NCI-H2196 treated with DMSO at 0.1 percent for 48 hours (cell line): ENCODE measurements around the gene NAE1.
A peak's percentile ranks its signal among the peaks of the same experiment; 100 is the strongest.

Experiments used
- DNase-seq: peaks from one replicate; lab custom pipeline; 2025; ENCODE audit not compliant: unreplicated experiment; lab: John Stamatoyannopoulos, UW

Gene NAE1

DNA sequence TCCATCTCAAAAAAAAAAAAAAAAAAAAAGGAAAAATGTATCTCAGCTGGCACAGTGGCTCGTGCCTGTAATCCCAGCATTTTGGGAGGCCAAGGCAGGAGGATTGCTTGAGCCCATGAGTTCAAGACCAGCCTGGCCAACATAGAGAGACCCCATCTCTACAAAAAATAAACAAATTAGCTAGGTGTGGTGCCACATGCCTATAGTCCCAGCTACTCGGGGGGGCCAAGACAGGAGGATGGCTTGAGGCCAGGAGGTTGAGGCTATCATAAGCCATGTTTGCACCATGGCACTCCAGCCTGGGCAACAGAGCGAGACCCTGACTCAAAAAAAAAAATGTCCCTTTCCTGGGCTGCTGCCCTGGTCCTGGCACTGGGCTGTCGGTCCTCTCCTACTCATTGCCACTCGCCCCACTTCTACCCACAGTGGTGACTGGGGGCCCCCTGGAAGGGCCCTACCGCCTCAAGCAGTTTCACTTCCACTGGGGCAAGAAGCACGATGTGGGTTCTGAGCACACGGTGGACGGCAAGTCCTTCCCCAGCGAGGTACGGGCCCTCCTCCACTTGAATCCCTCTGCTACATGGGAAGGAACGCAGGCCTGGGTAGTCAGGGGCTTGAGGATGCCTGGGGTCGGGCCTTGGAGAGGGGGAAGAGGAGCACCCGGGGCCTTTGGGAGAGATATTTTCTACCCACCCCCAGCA lies 19.5 kb upstream of the NAE1 start:
- DNase-seq = no peak

DNA sequence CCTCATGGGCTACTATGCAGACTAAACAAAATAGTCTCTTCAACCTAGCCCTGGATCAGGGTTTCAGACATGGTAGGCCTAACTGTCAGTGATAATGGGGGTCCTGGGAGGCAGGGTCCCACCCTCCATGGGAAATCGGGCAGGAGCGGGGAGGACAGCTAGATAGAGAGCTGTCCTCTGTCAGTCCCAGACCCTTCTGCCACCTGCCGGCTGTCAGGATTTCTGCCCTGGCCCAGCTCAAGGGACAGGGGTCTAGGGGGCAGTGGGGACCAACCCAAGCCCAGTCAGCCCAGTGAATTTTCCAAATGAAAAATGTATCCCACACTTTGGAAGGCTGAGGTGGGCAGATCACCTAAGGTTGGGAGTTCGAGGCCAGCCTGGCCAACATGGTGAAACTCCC lies 18.8 kb upstream of the NAE1 start:
- DNase-seq = no peak

DNA sequence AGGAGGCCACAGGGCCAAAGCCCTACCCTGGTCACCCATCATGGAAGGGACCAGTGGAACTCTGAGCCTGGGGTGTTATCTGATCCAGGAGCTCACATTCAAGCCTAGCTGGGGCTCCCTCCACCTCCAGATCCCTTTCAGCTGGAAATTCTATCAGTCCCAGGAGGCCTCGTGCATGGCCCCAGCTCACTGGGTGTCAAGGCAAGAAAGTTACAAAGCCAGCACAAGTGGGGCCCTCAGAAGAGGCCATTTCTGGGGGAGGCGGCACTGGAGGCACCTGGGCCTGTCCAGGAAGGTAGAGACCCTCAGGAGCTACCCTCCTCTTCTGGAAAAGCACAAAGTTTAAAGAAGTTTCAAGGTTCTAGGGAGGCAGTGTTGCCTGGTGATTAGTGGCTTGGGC lies 18.2 kb upstream of the NAE1 start:
- DNase-seq = no peak

DNA sequence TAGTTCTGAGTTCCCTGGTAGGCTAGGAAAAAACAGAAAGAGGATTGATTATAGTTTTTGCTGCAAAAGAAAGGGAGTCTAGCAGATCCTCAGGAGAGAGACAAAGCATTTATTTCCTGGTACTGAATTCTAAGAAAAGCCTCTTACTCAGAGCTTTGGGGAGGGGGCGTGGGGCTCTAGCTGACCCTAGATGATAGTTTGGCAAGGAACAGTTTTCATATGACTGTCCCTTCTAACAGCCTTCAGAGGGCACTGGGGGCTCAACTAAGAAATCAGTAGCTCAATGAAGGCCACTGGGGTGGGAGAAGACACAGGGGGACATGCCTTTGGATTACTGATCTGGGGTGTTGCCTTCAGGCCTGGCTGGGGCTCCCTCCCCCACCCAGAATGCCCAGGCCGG lies 17.4 kb upstream of the NAE1 start:
- DNase-seq = no peak

DNA sequence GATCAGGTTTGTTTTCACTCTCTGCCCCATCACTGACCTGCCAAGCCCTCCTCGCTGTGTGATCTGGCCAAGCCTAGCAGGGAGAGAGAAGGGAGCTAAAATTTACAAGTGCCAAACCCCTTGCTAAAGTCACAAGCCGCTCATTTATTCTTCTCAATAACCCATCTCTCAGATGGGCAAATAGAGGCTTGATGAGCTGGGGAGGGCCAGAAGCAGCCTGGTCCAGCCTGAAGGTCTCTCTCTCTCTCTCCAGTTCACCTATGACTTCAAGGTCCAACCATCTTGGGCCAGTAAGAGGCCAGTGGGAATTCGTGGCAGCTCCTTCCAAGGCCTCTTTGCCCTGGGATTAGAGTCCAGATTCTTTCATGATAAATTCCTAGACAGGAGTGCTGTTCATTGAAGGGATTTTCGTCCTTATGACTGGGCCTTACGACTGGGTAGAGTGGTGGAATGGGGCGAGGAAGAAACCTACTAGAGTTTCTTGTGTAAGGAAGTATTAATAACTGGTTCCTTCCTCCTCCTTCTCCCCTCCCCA lies 16.8 kb upstream of the NAE1 start:
- DNase-seq = no peak

DNA sequence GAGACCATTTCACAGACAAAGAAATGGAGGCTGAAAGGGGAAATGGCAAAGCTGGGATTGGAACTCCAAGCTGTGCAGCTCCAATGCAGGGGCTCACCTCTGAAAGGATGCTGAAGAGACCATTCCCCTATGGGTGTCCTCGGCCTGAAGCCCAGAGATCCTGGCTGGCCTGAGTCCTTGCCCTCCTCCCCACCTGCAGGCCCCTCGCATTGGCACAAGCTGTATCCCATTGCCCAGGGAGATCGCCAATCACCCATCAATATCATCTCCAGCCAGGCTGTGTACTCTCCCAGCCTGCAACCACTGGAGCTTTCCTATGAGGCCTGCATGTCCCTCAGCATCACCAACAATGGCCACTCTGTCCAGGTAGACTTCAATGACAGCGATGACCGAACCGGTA lies 16.1 kb upstream of the NAE1 start:
- DNase-seq = no peak

DNA sequence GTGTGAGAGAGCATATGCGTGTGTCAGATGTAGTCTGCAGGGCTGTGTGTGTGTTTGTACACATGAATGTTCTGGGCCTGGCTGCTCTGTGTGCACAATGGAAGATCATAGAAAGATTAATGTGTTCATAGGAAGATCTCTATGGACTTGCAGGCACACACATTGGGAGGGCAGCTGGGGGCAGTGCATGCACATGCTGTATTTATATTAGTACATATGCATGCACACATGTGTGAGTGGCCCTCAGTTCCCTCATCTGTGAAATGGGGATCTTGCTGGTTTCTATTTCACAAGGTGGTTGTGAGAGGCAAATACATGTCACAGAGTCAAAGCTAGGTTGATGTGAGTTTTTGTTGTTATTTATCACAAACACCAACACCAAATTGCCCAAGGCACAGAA lies 15.5 kb upstream of the NAE1 start:
- no peak for DNase-seq

DNA sequence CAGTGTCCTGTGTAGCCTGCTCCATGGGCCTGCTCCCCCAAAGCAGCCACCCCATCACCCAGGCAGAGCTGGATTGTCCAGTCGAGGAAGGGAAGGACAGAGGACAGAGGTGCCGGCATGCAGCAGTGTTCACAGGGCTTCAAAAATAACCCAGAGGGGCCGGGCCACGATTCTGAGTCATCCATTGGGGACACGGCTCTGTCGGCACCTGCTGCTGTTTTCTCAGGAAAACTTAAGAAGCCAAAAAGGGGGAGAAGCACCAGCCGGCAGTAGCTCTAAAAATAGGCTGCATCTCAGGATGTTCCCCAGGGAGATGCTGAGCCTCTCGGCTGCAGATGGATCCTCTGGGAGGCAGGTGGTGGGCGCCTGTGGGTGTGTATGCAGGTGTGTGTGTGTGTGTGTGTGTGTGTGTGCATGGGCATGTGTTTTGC lies 15.0 kb upstream of the NAE1 start:
- no peak for DNase-seq

DNA sequence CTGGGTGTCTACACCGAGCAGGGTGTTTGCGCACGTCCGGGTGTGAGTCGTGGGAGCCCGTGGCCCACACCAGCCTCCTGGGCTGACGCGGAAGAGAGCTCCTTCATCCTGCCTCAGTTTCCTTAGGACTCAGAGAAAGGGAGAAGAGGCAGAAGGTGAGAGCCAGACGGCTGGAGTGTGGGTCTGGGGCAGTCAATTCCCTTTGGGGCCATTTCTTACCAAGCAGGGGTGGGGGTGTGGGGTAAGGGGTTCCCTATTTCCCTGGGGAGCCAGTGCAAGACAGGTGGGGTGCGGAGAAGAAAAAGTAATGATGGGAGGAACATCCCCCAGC lies 14.3 kb upstream of the NAE1 start:
- no peak for DNase-seq

DNA sequence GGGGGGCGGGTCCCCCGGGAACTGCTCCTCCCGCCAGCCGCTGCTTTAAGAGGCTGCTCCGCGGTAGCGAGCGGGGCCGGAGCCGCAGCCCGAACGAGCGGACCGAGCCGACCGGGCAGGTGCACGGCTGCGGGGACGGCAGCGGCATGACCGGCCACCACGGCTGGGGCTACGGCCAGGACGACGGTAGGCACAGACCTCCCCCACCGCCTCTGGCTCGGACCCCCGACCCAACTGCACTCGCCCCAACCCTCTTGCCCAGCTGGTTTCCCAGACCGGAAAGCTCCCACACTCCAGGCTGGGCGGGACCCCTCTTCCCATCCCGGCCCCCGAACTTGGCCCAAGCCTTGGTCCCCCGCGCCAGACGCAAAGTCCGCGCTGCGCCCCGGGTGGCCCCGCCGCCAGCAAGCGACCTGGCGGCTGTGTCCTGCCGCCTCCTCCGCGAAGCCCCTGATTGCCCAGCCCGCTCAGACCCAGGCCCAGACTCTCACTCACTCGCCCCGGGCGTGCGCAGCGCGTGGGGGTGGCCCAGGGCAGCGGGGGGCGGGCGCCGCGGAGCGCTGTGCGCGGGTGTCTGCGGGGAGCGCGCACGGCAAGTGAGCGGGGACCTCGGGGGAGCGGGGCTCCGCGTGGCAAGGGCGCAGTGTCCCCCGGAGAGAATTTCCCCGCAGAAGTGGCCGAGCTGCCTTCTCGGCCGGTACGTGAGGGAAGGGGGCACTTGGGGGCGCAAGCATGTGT lies 13.7 kb upstream of the NAE1 start, which contains the start of gene CA7:
Gene CA7 (plus strand): TSS at position 73 of the 738 bp plus-strand sequence. CDS start 74 bp downstream, at position 147.
- no peak for DNase-seq

DNA sequence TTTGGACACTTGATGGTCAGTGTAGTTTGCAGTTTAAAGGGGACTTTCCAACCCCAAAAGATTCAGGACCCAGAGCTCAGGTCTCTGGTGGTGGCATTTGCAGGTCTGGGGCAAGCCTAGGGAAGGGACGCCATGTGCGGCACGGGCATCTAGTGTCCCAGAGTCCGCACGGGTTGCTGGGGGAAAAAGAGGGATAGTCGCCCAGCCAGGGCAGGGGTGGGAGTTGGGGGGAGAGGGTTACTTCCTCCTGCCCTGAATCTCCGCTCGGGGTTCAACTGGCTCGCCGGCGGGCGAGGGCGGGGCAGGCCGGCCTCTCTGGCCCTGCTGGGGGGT lies 13.2 kb upstream of the NAE1 start:
- DNase-seq = no peak

DNA sequence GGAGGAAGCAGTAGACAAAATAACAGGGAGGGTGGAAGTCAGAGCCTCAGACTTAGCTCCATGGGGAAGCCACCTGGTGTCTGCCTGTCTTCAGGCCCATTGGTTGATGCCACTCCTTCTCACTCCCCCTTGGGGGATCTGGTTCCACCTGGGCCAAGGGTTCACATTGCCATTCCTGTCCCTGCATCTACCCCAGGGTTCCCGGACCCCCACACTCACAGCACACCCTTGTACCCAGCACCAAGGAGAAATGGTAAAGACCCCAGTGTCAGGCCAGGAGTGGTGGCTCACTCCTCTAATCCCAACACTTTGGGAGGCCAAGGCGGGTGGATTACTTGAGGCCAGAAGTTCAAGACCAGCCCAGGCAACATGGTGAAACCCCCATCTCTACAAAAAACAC lies 12.4 kb upstream of the NAE1 start:
- no peak for DNase-seq

DNA sequence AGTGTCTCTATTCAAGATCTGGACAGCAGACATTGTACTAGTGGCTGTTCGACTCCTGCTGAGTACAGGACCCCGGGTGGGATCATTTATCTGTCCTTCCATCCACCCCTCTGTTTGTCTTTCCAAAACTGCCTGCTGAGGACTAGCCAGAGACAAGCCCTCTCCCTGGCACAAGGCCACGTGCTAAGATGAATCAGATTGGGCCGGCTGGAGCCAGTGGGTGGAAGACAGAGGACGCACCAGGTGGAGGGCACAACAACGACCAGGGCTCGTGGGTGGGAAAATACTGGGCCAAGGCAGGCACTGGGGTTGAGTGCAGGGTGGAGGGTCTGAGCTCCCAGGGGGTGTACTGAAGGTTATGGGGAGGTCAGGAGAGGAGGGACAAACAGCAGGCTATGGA lies 12.0 kb upstream of the NAE1 start:
- peak; percentile 5 for DNase-seq

DNA sequence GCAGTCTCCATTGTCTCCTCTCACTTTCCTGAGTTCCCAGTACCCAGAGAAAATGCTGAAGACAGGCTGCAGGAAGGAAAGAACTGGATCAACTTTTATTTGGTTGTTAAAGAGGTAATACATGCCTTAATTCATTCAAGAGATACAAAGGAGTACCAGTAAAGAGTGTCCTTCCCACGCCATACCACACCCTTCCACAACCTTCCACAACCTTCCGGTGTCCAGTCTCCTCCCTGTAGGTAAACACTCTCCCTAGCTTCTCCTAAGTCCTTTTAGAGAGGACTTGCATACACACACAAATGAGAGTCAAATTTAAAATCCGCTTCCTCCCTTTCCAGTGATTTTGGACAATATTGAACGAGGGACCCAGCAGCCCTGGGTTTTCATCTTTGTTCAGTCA lies 10.6 kb upstream of the NAE1 start:
- DNase-seq = no peak

DNA sequence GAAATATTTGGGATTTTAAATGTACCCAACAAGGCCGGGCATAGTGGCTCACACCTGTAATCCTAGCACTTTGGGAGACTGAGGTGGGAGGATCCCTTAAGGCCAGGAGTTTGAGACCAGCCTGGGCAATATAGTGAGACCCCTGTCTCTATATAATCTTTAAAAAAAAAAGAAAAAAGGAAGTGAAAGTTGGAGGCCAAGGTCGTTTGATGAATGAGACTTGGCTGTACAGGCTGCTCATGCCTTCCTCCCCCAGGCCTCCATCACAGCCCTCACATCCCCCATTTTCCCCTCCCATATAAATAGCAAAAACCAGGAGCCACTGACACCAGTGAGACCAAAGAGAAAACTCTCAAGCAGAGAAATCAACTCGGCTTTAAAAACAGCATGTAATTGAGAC lies 10.1 kb upstream of the NAE1 start:
- DNase-seq = no peak

DNA sequence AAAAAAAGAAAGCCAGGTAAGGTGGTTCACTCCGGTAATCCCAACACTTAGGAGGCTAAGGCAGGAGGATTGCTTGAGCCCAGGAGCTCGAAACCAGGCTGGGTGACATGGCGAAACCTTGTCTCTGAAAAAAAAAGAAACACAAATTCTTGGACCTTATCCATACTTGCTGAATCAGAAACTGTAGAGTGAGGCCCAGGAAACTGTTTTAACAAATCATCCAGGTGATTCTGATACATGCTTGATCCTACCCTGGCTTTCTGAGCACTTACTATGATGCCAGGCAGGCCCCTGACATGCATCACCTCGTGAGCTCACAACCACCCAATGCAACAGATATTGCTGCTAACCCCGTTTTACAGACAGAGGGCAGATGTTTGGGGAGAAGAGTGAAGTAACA lies 4.0 kb upstream of the NAE1 start:
- no peak for DNase-seq

DNA sequence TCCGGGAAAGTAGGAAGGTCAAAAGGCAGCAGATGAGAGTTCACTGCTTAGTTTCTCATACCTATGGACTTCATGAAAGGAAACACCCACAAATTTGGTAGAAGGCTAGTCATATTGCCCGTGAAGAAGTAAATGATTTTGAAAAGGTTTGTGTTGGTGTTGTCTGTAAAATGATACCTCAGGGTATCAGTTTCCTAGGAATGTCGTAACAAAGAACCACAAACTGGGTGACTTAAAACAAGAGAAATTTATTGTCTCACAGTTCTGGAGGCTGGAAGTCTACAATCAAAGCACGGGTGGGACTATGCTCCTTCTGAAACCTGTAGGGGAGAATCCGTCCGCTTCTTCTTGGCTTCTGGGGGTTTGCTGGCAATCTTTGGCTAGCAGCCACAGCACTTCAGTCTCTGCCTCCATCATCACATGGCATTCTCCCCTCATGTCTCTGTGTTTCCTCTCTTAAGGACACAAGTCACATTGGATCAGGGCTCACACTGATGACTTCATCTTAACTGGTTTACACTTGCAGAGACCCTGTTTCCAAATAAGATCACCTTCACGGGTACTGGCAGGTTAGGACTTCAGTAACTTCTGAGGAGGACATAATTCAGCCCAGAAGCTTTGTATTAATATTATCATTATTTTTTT lies 2.0 kb upstream of the NAE1 start:
- no peak for DNase-seq

DNA sequence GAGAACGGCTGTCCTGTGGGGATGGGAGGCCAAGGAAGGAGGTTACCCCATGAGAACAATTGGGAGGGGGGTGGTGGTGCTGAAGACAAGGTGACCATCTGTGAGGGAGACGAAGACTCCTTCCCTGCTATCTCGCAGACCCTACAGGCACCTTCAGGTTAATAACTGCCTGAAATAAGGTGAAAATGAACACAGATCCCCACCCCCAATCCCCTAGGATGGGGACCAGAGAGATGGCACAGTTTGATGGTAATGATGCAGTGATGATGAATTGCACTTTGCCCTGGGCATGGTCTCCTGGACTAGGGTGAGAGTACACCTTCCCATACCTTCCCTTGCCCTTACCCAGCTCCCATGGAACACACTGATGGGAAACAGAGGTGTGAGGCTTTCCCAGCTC lies 1.4 kb upstream of the NAE1 start:
- DNase-seq = no peak

DNA sequence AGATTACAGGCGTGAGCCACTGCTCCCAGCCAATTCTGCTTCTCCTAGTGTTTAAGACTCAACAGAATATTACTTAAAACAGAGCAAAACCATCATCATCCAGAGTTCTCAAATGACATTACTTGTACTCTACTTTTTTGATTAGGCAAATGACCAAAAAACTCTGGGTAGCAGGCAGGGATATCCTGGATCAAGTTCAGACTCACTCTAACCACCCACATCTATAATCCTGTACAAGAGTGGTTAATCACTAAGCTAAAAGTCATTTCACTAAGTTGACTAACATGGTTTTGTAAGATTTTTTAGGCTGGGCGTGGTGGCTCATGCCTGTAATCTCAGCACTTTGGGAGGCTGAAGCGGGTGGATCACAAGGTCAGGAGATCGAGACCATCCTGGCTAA lies 6.8 kb downstream of the NAE1 start:
- DNase-seq = no peak

DNA sequence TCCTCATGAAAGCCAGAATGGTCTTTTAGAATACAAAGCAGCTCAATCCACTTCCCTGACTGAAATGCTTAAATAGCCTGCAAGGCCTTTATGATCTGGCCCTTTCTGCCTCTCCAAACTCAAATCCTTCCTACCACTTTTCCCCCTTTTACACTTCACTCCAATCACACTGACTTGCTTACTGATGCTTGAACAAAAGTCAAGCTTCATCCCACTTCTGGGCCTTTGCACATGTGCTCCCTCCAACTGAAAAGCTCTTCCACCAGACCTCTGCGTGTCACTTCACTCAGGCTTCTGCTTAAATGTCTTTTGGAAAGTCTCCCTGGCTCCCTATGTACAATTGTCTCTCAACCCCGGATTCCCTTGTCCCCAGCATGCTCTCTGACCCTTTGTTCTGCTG lies 16.0 kb downstream of the NAE1 start:
- no peak for DNase-seq

DNA sequence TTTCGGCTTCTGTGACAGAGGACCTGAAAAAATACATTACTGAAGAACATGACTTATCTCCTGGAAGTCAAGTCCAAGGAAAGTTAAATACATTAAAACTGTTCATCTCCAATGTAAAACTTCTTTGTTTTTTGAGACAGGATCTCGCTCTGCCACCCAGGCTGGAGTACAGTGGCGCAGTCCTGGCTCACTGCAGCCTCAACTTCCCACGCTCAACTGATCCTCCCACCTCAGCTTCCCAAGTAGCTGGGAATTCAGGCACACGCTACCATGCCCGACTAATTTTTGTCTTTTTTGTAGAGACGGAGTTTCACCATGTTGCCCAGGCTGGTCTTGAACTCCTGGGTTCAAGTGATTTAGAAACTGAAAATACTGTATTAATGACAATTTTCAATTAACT lies 19.7 kb downstream of the NAE1 start:
- DNase-seq = no peak

DNA sequence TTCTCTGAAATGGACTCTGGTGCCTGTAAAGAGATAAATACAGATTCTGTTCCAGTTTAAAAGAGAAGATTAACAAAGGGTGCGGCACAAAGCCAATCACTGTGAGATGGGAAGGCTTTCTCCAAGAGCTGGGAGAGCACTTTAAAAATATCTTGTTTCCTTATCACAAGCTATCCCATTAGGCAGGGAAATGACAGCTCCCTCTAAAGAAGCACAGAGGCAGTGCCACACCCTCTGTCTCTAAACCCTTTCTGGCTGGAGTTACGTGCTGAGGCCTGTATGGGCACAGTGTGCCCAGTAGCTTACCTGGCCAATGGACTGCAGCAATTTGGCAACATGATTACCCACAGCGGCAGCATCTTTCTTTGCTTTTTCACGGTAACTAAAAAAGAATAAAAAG lies 20.4 kb downstream of the NAE1 start:
- DNase-seq = no peak
